Osteoblast (primary cell): ENCODE measurements around the gene HHAT. TPM values are rescaled to one million over a fixed set of nuclear protein-coding genes. Genes with fewer than 3 reads are reported as not detected.

Source experiments
- DNase-seq: peaks from one replicate; pipeline ENCODE4 v3.0.0; 2011; ENCODE audit warnings: low spot score, mixed read lengths; ENCODE audit not compliant: insufficient read length; ENCODE audit errors: missing footprints
- H2AFZ ChIP-seq: 2 replicates; pipeline ENCODE4 v1.6.0; 2011; ENCODE audit warnings: mild to moderate bottlenecking, low read length
- H3K27ac ChIP-seq: 2 replicates; pipeline ENCODE4 v1.5.1; 2011; ENCODE audit warnings: mild to moderate bottlenecking, low read depth, low read length, moderate library complexity
- H3K27me3 ChIP-seq: 2 replicates; pipeline ENCODE4 v1.6.0; 2012; ENCODE audit warnings: mild to moderate bottlenecking, control low read depth, inconsistent platforms, low read length, moderate library complexity; ENCODE audit not compliant: insufficient read depth
- H3K36me3 ChIP-seq: 2 replicates; pipeline ENCODE4 v1.5.1; 2011; ENCODE audit warnings: mild to moderate bottlenecking, low read length, control low read depth, moderate library complexity; ENCODE audit not compliant: insufficient read depth
- H3K4me1 ChIP-seq: 2 replicates; pipeline ENCODE4 v1.5.1; 2011; ENCODE audit warnings: mild to moderate bottlenecking, low read length, control low read depth, moderate library complexity; ENCODE audit not compliant: insufficient read depth
- H3K4me2 ChIP-seq: 2 replicates; pipeline ENCODE4 v1.6.0; 2011; ENCODE audit warnings: mild to moderate bottlenecking, low read length; ENCODE audit not compliant: insufficient read depth
- H3K4me3 ChIP-seq: fragments of 200-600 bp; sonication (generic); 3 replicates; pipeline ENCODE4 v1.5.1; 2012; ENCODE audit warnings: mild to moderate bottlenecking, low read length, inconsistent platforms; ENCODE audit not compliant: insufficient read depth
- H3K79me2 ChIP-seq: 2 replicates; pipeline ENCODE4 v1.6.0; 2012; ENCODE audit warnings: mild to moderate bottlenecking, low read length, control low read depth, inconsistent platforms; ENCODE audit not compliant: insufficient read depth
- H3K9me3 ChIP-seq: 2 replicates; pipeline ENCODE4 v1.5.1; 2011; ENCODE audit warnings: low read depth, low read length, control low read depth
- H4K20me1 ChIP-seq: 2 replicates; pipeline ENCODE4 v1.6.0; 2012; ENCODE audit warnings: mild to moderate bottlenecking, low read length, control low read depth; ENCODE audit not compliant: insufficient read depth
- total RNA-seq: library from RNA; depleted of rRNA; stranded (reverse); fragments of >200 nt; gene quantifications from 2 replicates; pipeline ENCODE4 v1.2.3, GENCODE V29; 2012
- TF ChIP-seq, protein P1 (sequence below): IDR thresholded peaks from 2 replicates; pipeline ENCODE4 v1.5.1; 2011; ENCODE audit warnings: mild to moderate bottlenecking, low read depth, low read length, moderate library complexity; ENCODE audit errors: extremely low read depth

HHAT gene
- total RNA-seq, 1 donor = 5.1 TPM

DNA sequence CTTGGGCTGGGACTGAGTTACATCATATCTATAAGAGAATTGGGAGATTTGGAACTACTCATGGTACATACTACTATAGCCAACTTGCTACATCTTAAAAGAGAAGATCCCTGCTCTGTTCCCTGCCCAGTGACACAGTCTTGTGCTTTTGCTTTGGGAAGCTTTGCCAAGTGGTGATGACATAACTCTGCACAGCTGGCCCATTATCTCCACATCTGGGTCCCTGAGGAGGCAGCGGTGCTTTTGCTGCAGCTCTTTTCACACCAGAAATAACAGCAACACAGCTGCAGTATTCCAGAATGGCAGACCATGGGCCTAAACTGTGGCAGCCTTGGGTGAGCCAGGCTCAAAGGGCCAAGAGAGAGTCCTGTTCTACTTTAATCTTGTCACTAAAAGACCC is 296.0 kb downstream of the HHAT start:
- no peak for DNase-seq
- Histone ChIP-seq H2AFZ (no peak overlapping the region), H3K4me3 (no peak overlapping the region), H3K79me2 (no peaks in the 10 kb centered on the region), H3K27me3 (no peaks in the 10 kb centered on the region), H3K36me3 (no peaks in the 10 kb centered on the region), H3K4me1 (peaks cover 9% of the 10 kb centered on the region), H3K27ac (no peak overlapping the region), H3K4me2 (no peak overlapping the region), H4K20me1 (no peaks in the 10 kb centered on the region), H3K9me3 (no peaks in the 10 kb centered on the region)
- TF ChIP-seq, protein P1, sequence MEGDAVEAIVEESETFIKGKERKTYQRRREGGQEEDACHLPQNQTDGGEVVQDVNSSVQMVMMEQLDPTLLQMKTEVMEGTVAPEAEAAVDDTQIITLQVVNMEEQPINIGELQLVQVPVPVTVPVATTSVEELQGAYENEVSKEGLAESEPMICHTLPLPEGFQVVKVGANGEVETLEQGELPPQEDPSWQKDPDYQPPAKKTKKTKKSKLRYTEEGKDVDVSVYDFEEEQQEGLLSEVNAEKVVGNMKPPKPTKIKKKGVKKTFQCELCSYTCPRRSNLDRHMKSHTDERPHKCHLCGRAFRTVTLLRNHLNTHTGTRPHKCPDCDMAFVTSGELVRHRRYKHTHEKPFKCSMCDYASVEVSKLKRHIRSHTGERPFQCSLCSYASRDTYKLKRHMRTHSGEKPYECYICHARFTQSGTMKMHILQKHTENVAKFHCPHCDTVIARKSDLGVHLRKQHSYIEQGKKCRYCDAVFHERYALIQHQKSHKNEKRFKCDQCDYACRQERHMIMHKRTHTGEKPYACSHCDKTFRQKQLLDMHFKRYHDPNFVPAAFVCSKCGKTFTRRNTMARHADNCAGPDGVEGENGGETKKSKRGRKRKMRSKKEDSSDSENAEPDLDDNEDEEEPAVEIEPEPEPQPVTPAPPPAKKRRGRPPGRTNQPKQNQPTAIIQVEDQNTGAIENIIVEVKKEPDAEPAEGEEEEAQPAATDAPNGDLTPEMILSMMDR = no peak

- H3K27ac ChIP-seq = no peak overlapping the region
- no peak overlapping the region for H2AFZ ChIP-seq
- DNase-seq = no peak
- H3K79me2 ChIP-seq = no peaks in the 10 kb centered on the region
- H3K4me1 ChIP-seq = peaks cover 9% of the 10 kb centered on the region
- no peaks in the 10 kb centered on the region for H3K27me3 ChIP-seq
- no peaks in the 10 kb centered on the region for H4K20me1 ChIP-seq
- H3K36me3 ChIP-seq = no peaks in the 10 kb centered on the region
- TF ChIP-seq, protein P1 = no peak
- no peak overlapping the region for H3K4me3 ChIP-seq
- H3K9me3 ChIP-seq = no peaks in the 10 kb centered on the region
- H3K4me2 ChIP-seq = no peak overlapping the region
These were observed 297.0 kb downstream of the HHAT start for GRCh38 chr1:210625715-210626114.

GRCh38 chr1:210626341-210626740 is 297.6 kb downstream of the HHAT start:
- H3K9me3 ChIP-seq = no peaks in the 10 kb centered on the region
- H2AFZ ChIP-seq = no peak overlapping the region
- H3K79me2 ChIP-seq = no peaks in the 10 kb centered on the region
- no peak overlapping the region for H3K4me3 ChIP-seq
- no peaks in the 10 kb centered on the region for H3K27me3 ChIP-seq
- TF ChIP-seq, protein P1 = no peak
- no peak overlapping the region for H3K27ac ChIP-seq
- H4K20me1 ChIP-seq = no peaks in the 10 kb centered on the region
- no peaks in the 10 kb centered on the region for H3K36me3 ChIP-seq
- peaks cover 9% of the 10 kb centered on the region for H3K4me1 ChIP-seq
- no peak overlapping the region for H3K4me2 ChIP-seq
- DNase-seq = peak; percentile 74

DNA sequence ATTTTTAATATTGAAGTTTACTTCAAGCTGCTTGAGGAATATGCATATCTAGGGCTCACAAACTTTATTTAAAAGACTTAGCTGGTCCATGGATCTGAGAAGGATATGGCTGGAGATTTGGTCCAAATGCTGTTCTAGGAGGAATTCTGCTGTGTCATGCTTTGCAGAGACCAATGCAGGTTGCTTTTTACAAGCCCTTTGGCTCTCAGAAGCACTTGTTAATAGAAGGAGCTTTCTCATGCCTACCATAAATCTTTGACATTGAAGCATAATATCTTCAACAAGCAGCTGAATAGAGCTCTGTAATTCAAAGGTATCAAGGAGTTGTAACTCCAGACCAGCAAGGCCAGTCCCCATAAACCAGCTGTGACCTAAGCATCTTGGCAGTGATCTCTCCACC is 299.1 kb downstream of the HHAT start:
- no peak overlapping the region for H3K4me2 ChIP-seq
- H3K9me3 ChIP-seq = no peaks in the 10 kb centered on the region
- no peaks in the 10 kb centered on the region for H3K36me3 ChIP-seq
- H3K4me1 ChIP-seq = peaks cover 9% of the 10 kb centered on the region
- TF ChIP-seq, protein P1 = no peak
- H3K4me3 ChIP-seq = no peak overlapping the region
- no peaks in the 10 kb centered on the region for H3K27me3 ChIP-seq
- H3K79me2 ChIP-seq = no peaks in the 10 kb centered on the region
- no peak overlapping the region for H2AFZ ChIP-seq
- H3K27ac ChIP-seq = no peak overlapping the region
- no peak for DNase-seq
- H4K20me1 ChIP-seq = no peaks in the 10 kb centered on the region
